Mesendoderm (in vitro differentiated cells): Measurements from ENCODE around the gene B4GALT4.

Experiments
- DNase-seq: peaks from one replicate; pipeline ENCODE4 v3.0.0; 2013
- H2AK5ac ChIP-seq: 2 replicates; pipeline ENCODE4 v1.6.1; 2013; ENCODE audit warnings: low read length, inconsistent platforms
- H2BK120ac ChIP-seq: 2 replicates; pipeline ENCODE4 v1.6.1; 2013; ENCODE audit warnings: low read depth, mild to moderate bottlenecking, low read length, moderate library complexity, mixed read lengths
- H2BK15ac ChIP-seq: replicated peaks from 2 replicates; pipeline ENCODE4 v1.6.1; 2013; ENCODE audit warnings: low read depth, mild to moderate bottlenecking, moderate library complexity
- H2BK5ac ChIP-seq: 2 replicates; pipeline ENCODE4 v1.6.1; 2013; ENCODE audit warnings: low read length, inconsistent platforms
- H3K18ac ChIP-seq: 2 replicates; pipeline ENCODE4 v1.6.1; 2013; ENCODE audit warnings: mild to moderate bottlenecking, low read length, mixed read lengths
- H3K23ac ChIP-seq: one replicate; pipeline ENCODE4 v1.6.1; 2013; ENCODE audit warnings: low read length
- H3K27ac ChIP-seq: 2 replicates; pipeline ENCODE4 v1.5.1; 2013; ENCODE audit warnings: low read depth, mild to moderate bottlenecking, inconsistent platforms, low read length, moderate library complexity
- H3K27me3 ChIP-seq: 2 replicates; pipeline ENCODE4 v1.6.1; 2013; ENCODE audit warnings: low read length, control low read depth, mild to moderate bottlenecking, inconsistent platforms; ENCODE audit not compliant: insufficient read depth, poor library complexity
- H3K36me3 ChIP-seq: 2 replicates; pipeline ENCODE4 v1.6.1; 2013; ENCODE audit warnings: low read length, inconsistent platforms; ENCODE audit not compliant: control insufficient read depth, insufficient read depth
- H3K4ac ChIP-seq: one replicate; pipeline ENCODE4 v1.6.1; 2013; ENCODE audit warnings: low read depth, mild to moderate bottlenecking, low read length, moderate library complexity
- H3K4me1 ChIP-seq: 2 replicates; pipeline ENCODE4 v1.6.1; 2013; ENCODE audit warnings: low read depth, low read length, inconsistent platforms; ENCODE audit not compliant: control insufficient read depth
- H3K4me2 ChIP-seq: 2 replicates; pipeline ENCODE4 v1.6.1; 2013; ENCODE audit warnings: low read length
- H3K4me3 ChIP-seq: 2 replicates; pipeline ENCODE4 v1.5.1; 2013; ENCODE audit warnings: mild to moderate bottlenecking, low read length
- H3K56ac ChIP-seq: one replicate; pipeline ENCODE4 v1.6.1; 2013; ENCODE audit warnings: low read length
- H3K79me1 ChIP-seq: 2 replicates; pipeline ENCODE4 v1.6.1; 2013; ENCODE audit warnings: low read length, inconsistent platforms
- H3K79me2 ChIP-seq: 2 replicates; pipeline ENCODE4 v1.6.1; 2013; ENCODE audit warnings: mild to moderate bottlenecking, low read length; ENCODE audit not compliant: control insufficient read depth, insufficient read depth
- H3K9ac ChIP-seq: 2 replicates; pipeline ENCODE4 v1.6.1; 2013; ENCODE audit warnings: low read length, inconsistent platforms
- H4K5ac ChIP-seq: one replicate; pipeline ENCODE4 v1.6.1; 2013; ENCODE audit warnings: low read length
- H4K8ac ChIP-seq: one replicate; pipeline ENCODE4 v1.6.1; 2013; ENCODE audit warnings: low read depth, mild to moderate bottlenecking, control low read depth, low read length, moderate library complexity
- WGBS: extraction: QIAGEN DNeasy Blood & Tissue Kit; methylation state at CpG from one replicate; pipeline ENCODE4 v1.1.7; 2013; ENCODE audit warnings: low lambda C conversion rate, missing lambda C conversion rate; ENCODE audit not compliant: insufficient coverage; ENCODE audit errors: extremely low coverage; 5-methylcytosine and 5-hydroxymethylcytosine counted together

Gene B4GALT4

GRCh38 chr3:119234610-119235009 is 6.1 kb downstream of the B4GALT4 start:
- no peak overlapping the region for H2BK5ac ChIP-seq
- H3K79me2 ChIP-seq: peaks cover 8% of the 10 kb centered on the region
- H2AK5ac ChIP-seq: no peak overlapping the region
- WGBS: no CpG with 5 or more reads among the region's 1 CpG
- H3K4me3 ChIP-seq: no peak overlapping the region
- no peak for DNase-seq
- no peak overlapping the region for H3K23ac ChIP-seq
- H4K5ac ChIP-seq: no peak overlapping the region
- H3K9ac ChIP-seq: no peak overlapping the region
- H3K27me3 ChIP-seq: no peaks in the 10 kb centered on the region
- no peak overlapping the region for H3K4ac ChIP-seq
- H3K56ac ChIP-seq: no peak overlapping the region
- no peak overlapping the region for H2BK15ac ChIP-seq
- H3K36me3 ChIP-seq: peaks cover 5% of the 10 kb centered on the region
- no peak overlapping the region for H3K18ac ChIP-seq
- H3K4me1 ChIP-seq: no peaks in the 10 kb centered on the region
- no peak overlapping the region for H2BK120ac ChIP-seq
- H3K27ac ChIP-seq: no peak overlapping the region
- no peak overlapping the region for H3K4me2 ChIP-seq
- H4K8ac ChIP-seq: no peak overlapping the region
- H3K79me1 ChIP-seq: peaks cover 7% of the 10 kb centered on the region

- Histone ChIP-seq H3K27ac (no peak overlapping the region), H3K27me3 (no peaks in the 10 kb centered on the region), H2BK15ac (no peak overlapping the region), H3K4me1 (no peaks in the 10 kb centered on the region), H3K36me3 (peaks cover 9% of the 10 kb centered on the region), H4K8ac (no peak overlapping the region), H2AK5ac (no peak overlapping the region), H4K5ac (no peak overlapping the region), H3K79me2 (no peaks in the 10 kb centered on the region), H3K23ac (no peak overlapping the region), H3K4ac (no peak overlapping the region), H3K56ac (no peak overlapping the region), H2BK120ac (no peak overlapping the region), H3K9ac (no peak overlapping the region), H3K18ac (no peak overlapping the region), H3K4me2 (no peak overlapping the region), H3K4me3 (no peak overlapping the region), H2BK5ac (no peak overlapping the region), H3K79me1 (peaks cover 6% of the 10 kb centered on the region)
- DNase-seq: no peak
Measured at GRCh38 chr3:119230745-119231144, 9.9 kb downstream of the B4GALT4 start.

GRCh38 chr3:119230071-119230470 is 10.6 kb downstream of the B4GALT4 start:
- no peak overlapping the region for H3K4ac ChIP-seq
- H3K79me2 ChIP-seq: no peaks in the 10 kb centered on the region
- no peak overlapping the region for H3K9ac ChIP-seq
- H2AK5ac ChIP-seq: no peak overlapping the region
- WGBS: no CpG with 5 or more reads among the region's 7 CpGs
- H3K27ac ChIP-seq: no peak overlapping the region
- H2BK15ac ChIP-seq: no peak overlapping the region
- H3K36me3 ChIP-seq: peaks cover 9% of the 10 kb centered on the region
- no peak overlapping the region for H3K18ac ChIP-seq
- no peak overlapping the region for H3K4me2 ChIP-seq
- no peak overlapping the region for H4K5ac ChIP-seq
- no peak overlapping the region for H3K23ac ChIP-seq
- no peak overlapping the region for H4K8ac ChIP-seq
- H3K56ac ChIP-seq: no peak overlapping the region
- no peaks in the 10 kb centered on the region for H3K4me1 ChIP-seq
- no peak for DNase-seq
- H3K27me3 ChIP-seq: no peaks in the 10 kb centered on the region
- no peak overlapping the region for H3K4me3 ChIP-seq
- no peak overlapping the region for H2BK5ac ChIP-seq
- no peak overlapping the region for H2BK120ac ChIP-seq
- peaks cover 6% of the 10 kb centered on the region for H3K79me1 ChIP-seq

- no peaks in the 10 kb centered on the region for H3K4me1 ChIP-seq
- peaks cover 6% of the 10 kb centered on the region for H3K79me1 ChIP-seq
- H3K23ac ChIP-seq: no peak overlapping the region
- H2BK15ac ChIP-seq: no peak overlapping the region
- H3K4me2 ChIP-seq: no peak overlapping the region
- no peak overlapping the region for H2BK120ac ChIP-seq
- H2AK5ac ChIP-seq: no peak overlapping the region
- no CpG with 5 or more reads among the region's 7 CpGs for WGBS
- no peak overlapping the region for H4K8ac ChIP-seq
- H3K56ac ChIP-seq: no peak overlapping the region
- H2BK5ac ChIP-seq: no peak overlapping the region
- no peak overlapping the region for H3K9ac ChIP-seq
- H3K36me3 ChIP-seq: peaks cover 9% of the 10 kb centered on the region
- H3K27me3 ChIP-seq: no peaks in the 10 kb centered on the region
- no peak overlapping the region for H3K4me3 ChIP-seq
- no peak overlapping the region for H3K18ac ChIP-seq
- no peak overlapping the region for H4K5ac ChIP-seq
- no peaks in the 10 kb centered on the region for H3K79me2 ChIP-seq
- no peak overlapping the region for H3K4ac ChIP-seq
- no peak overlapping the region for H3K27ac ChIP-seq
- DNase-seq: no peak
Measured at GRCh38 chr3:119229190-119229589, 11.5 kb downstream of the B4GALT4 start.

- no peak overlapping the region for H3K56ac ChIP-seq
- DNase-seq: no peak
- H3K27me3 ChIP-seq: no peaks in the 10 kb centered on the region
- H4K5ac ChIP-seq: no peak overlapping the region
- H3K27ac ChIP-seq: no peak overlapping the region
- H3K79me2 ChIP-seq: no peaks in the 10 kb centered on the region
- peaks cover 10% of the 10 kb centered on the region for H3K36me3 ChIP-seq
- no peak overlapping the region for H4K8ac ChIP-seq
- H3K9ac ChIP-seq: no peak overlapping the region
- H3K18ac ChIP-seq: no peak overlapping the region
- no peak overlapping the region for H3K4ac ChIP-seq
- H2BK15ac ChIP-seq: no peak overlapping the region
- H3K4me2 ChIP-seq: no peak overlapping the region
- no CpG with 5 or more reads among the region's 2 CpGs for WGBS
- H2BK120ac ChIP-seq: no peak overlapping the region
- no peak overlapping the region for H3K23ac ChIP-seq
- no peaks in the 10 kb centered on the region for H3K4me1 ChIP-seq
- no peak overlapping the region for H2BK5ac ChIP-seq
- peaks cover 6% of the 10 kb centered on the region for H3K79me1 ChIP-seq
- no peak overlapping the region for H2AK5ac ChIP-seq
- no peak overlapping the region for H3K4me3 ChIP-seq
Measured at GRCh38 chr3:119228373-119229145, 12.1 kb downstream of the B4GALT4 start.
